Karpas-422 (cell line): ENCODE results near the gene CCDC51. TPM values are rescaled to one million over a fixed set of nuclear protein-coding genes. Genes with fewer than 3 reads are reported as not detected.
"Not testable (repeated sequence)": the region's sequence is repeated elsewhere in the genome, so short reads cannot be mapped to it uniquely, and the experiment has no call there.

Experiments used
- DNase-seq: peaks from one replicate; pipeline ENCODE4 v3.0.0-alpha.2; 2015
- H2AFZ ChIP-seq: fragments of 200-600 bp; sonication (generic); 2 replicates; pipeline ENCODE4 v1.6.1; 2014; ENCODE audit warnings: antibody characterized with exemption, low read length, mixed read lengths
- H3K27ac ChIP-seq: fragments of 200-600 bp; sonication (generic); 2 replicates; pipeline ENCODE4 v1.5.1; 2014; ENCODE audit warnings: mild to moderate bottlenecking, low read length, moderate library complexity
- H3K27me3 ChIP-seq: fragments of 200-600 bp; sonication (generic); 2 replicates; pipeline ENCODE4 v1.6.1; 2014; ENCODE audit warnings: low read length, mixed read lengths
- H3K36me3 ChIP-seq: fragments of 200-600 bp; sonication (generic); 2 replicates; pipeline ENCODE4 v1.6.1; 2014; ENCODE audit warnings: low read length, mixed read lengths; ENCODE audit not compliant: insufficient read depth
- H3K4me1 ChIP-seq: fragments of 200-600 bp; sonication (generic); 2 replicates; pipeline ENCODE4 v1.6.1; 2014; ENCODE audit warnings: mild to moderate bottlenecking, low read length, mixed read lengths
- H3K4me2 ChIP-seq: fragments of 200-600 bp; sonication (generic); 2 replicates; pipeline ENCODE4 v1.6.1; 2014; ENCODE audit warnings: low read length, low read depth, mild to moderate bottlenecking; ENCODE audit not compliant: poor library complexity, severe bottlenecking
- H3K4me3 ChIP-seq: fragments of 200-600 bp; sonication (generic); 2 replicates; pipeline ENCODE4 v1.5.1; 2014; ENCODE audit warnings: mild to moderate bottlenecking, antibody characterized with exemption, low read length, mixed read lengths
- H3K79me2 ChIP-seq: fragments of 200-600 bp; sonication (generic); 2 replicates; pipeline ENCODE4 v1.6.1; 2014; ENCODE audit warnings: mild to moderate bottlenecking, low read length, mixed read lengths
- H3K9ac ChIP-seq: fragments of 200-600 bp; sonication (generic); 2 replicates; pipeline ENCODE4 v1.6.0; 2014; ENCODE audit warnings: low read length
- H3K9me2 ChIP-seq: fragments of 200-600 bp; sonication (generic), shearing (Covaris generic); replicated peaks from 2 replicates; pipeline ENCODE4 v1.6.0; 2014; ENCODE audit warnings: mild to moderate bottlenecking, low read length, moderate library complexity; ENCODE audit not compliant: insufficient read depth
- H3K9me3 ChIP-seq: fragments of 300-700, 200-600 bp; sonication (generic); 2 replicates; pipeline ENCODE4 v1.6.1; 2014; ENCODE audit warnings: low read length, mixed read lengths
- H4K20me1 ChIP-seq: fragments of 200-600 bp; sonication (generic); 2 replicates; pipeline ENCODE4 v1.6.1; 2014; ENCODE audit warnings: mild to moderate bottlenecking, antibody characterized with exemption, low read length, low read depth; ENCODE audit not compliant: insufficient read depth
- total RNA-seq: library from RNA; depleted of rRNA; stranded (reverse); fragments of >200 nt; shearing (Covaris generic); gene quantifications from 2 replicates; pipeline ENCODE4 v1.2.3, GENCODE V29; 2014; ENCODE audit warnings: low replicate concordance; rRNA removed

The CCDC51 gene
- 22.0 and 28.3 TPM in 2 replicates for total RNA-seq

GRCh38 chr3:48439820-48440589 is at the start of gene CCDC51, which contains the start of gene TMA7:
CCDC51 (minus strand) TSS chr3:48440119; CDS start chr3:48435128, 4,991 bp downstream.
TMA7 (plus strand) TSS chr3:48440257; CDS start chr3:48440297, 40 bp downstream.
- Histone ChIP-seq H2AFZ (no peak within 1 kb of the TSS), H3K4me1 (peaks cover 39% of the 10 kb centered on the region), H3K36me3 (peaks cover 13% of the 10 kb centered on the region), H4K20me1 (no peaks in the 10 kb centered on the region; the same call in 1 of the 2 replicates), H3K4me3 (peak within 1 kb of the TSS; percentile 91), H3K9me2 (no peaks in the 10 kb centered on the region), H3K9me3 (no peaks in the 10 kb centered on the region), H3K27me3 (no peaks in the 10 kb centered on the region), H3K9ac (peak within 1 kb of the TSS; percentile 97), H3K27ac (peak within 1 kb of the TSS; percentile 69), H3K4me2 (peak within 1 kb of the TSS; percentile 91), H3K79me2 (peaks cover 45% of the 10 kb centered on the region)
- peak; percentile 99 for DNase-seq

- H3K4me3 ChIP-seq = no peak overlapping the region
- H3K4me1 ChIP-seq = peaks cover 7% of the 10 kb centered on the region
- H3K9me2 ChIP-seq = no peaks in the 10 kb centered on the region
- no peaks in the 10 kb centered on the region for H3K27me3 ChIP-seq
- no peaks in the 10 kb centered on the region for H4K20me1 ChIP-seq
- no peak overlapping the region for H3K9ac ChIP-seq
- H3K79me2 ChIP-seq = no peaks in the 10 kb centered on the region
- no peak overlapping the region for H3K27ac ChIP-seq
- H3K4me2 ChIP-seq = no peak overlapping the region
- no peaks in the 10 kb centered on the region for H3K36me3 ChIP-seq
- H3K9me3 ChIP-seq = no peaks in the 10 kb centered on the region
- DNase-seq = no peak
- H2AFZ ChIP-seq = no peak overlapping the region
These were observed 47.0 kb upstream of the CCDC51 start for GRCh38 chr3:48486952-48487351.

- not testable (repeated sequence) for H3K4me2 ChIP-seq, DNase-seq, H3K79me2 ChIP-seq, H3K27ac ChIP-seq, H3K9ac ChIP-seq, H3K9me3 ChIP-seq, H4K20me1 ChIP-seq, H3K36me3 ChIP-seq, H3K9me2 ChIP-seq, H2AFZ ChIP-seq, H3K27me3 ChIP-seq, H3K4me1 ChIP-seq, H3K4me3 ChIP-seq
These were observed 42.9 kb upstream of the CCDC51 start for GRCh38 chr3:48482822-48483221.

- not testable (repeated sequence) for H2AFZ ChIP-seq, H4K20me1 ChIP-seq, DNase-seq, H3K27me3 ChIP-seq, H3K36me3 ChIP-seq, H3K9me3 ChIP-seq, H3K9ac ChIP-seq, H3K27ac ChIP-seq, H3K9me2 ChIP-seq, H3K79me2 ChIP-seq, H3K4me1 ChIP-seq, H3K4me2 ChIP-seq, H3K4me3 ChIP-seq
These were observed 41.0 kb upstream of the CCDC51 start for GRCh38 chr3:48480891-48481290.

GRCh38 chr3:48478626-48479555 is 39.0 kb upstream of the CCDC51 start:
- Histone ChIP-seq H3K36me3 (no peaks in the 10 kb centered on the region), H3K4me1 (peaks cover 5% of the 10 kb centered on the region; the same call in 1 of the 2 replicates), H3K79me2 (no peaks in the 10 kb centered on the region), H2AFZ (no peak overlapping the region), H3K9me2 (no peaks in the 10 kb centered on the region), H3K9me3 (no peaks in the 10 kb centered on the region), H4K20me1 (no peaks in the 10 kb centered on the region), H3K27me3 (no peaks in the 10 kb centered on the region), H3K4me2 (no peak overlapping the region), H3K4me3 (no peak overlapping the region), H3K9ac (no peak overlapping the region), H3K27ac (no peak overlapping the region)
- no peak for DNase-seq

- no peak overlapping the region for H2AFZ ChIP-seq
- H3K27ac ChIP-seq = no peak overlapping the region
- no peaks in the 10 kb centered on the region for H4K20me1 ChIP-seq
- no peaks in the 10 kb centered on the region for H3K27me3 ChIP-seq
- no peak overlapping the region for H3K9ac ChIP-seq
- no peak overlapping the region for H3K4me3 ChIP-seq
- H3K79me2 ChIP-seq = no peaks in the 10 kb centered on the region
- H3K9me3 ChIP-seq = no peaks in the 10 kb centered on the region
- no peak overlapping the region for H3K4me2 ChIP-seq
- no peaks in the 10 kb centered on the region for H3K9me2 ChIP-seq
- peaks cover 12% of the 10 kb centered on the region for H3K4me1 ChIP-seq
- DNase-seq = no peak
- H3K36me3 ChIP-seq = no peaks in the 10 kb centered on the region
These were observed 38.1 kb upstream of the CCDC51 start for GRCh38 chr3:48477959-48478520.

GRCh38 chr3:48476426-48477053 is 36.6 kb upstream of the CCDC51 start:
- H3K27ac ChIP-seq = no peak overlapping the region
- H3K4me1 ChIP-seq = peaks cover 21% of the 10 kb centered on the region
- H3K4me3 ChIP-seq = no peak overlapping the region
- no peaks in the 10 kb centered on the region for H3K36me3 ChIP-seq
- no peak overlapping the region for H3K9ac ChIP-seq
- DNase-seq = no peak
- H2AFZ ChIP-seq = no peak overlapping the region
- H3K79me2 ChIP-seq = peaks cover 12% of the 10 kb centered on the region
- no peaks in the 10 kb centered on the region for H3K27me3 ChIP-seq
- no peaks in the 10 kb centered on the region for H3K9me2 ChIP-seq
- H3K4me2 ChIP-seq = no peak overlapping the region
- no peaks in the 10 kb centered on the region for H3K9me3 ChIP-seq
- no peaks in the 10 kb centered on the region for H4K20me1 ChIP-seq
